GM12878 (cell line): ENCODE results near the gene KRTAP10-1. TPM values are rescaled to one million over a fixed set of nuclear protein-coding genes. Genes with fewer than 3 reads are reported as not detected.

Experiments
- ATAC-seq: fragments of 200-7000 bp; cut with Tn5 transposase; 3 replicates; pipeline ENCODE4 v1.9.1; 2020; ENCODE audit warnings: mild to moderate bottlenecking, moderate library complexity
- Bru-seq: library from RNA; stranded (reverse); fragments of 400-500 nt; gene quantifications from one replicate; lab custom pipeline; 2021; lab: Mats Ljungman, UMichigan
- BruChase-seq, 2 experiments: library from RNA; stranded (reverse); fragments of 400-500 nt; gene quantifications; one replicate each; lab custom pipeline; 2021; lab: Mats Ljungman, UMichigan
- BruUV-seq: library from RNA; stranded (reverse); fragments of 400-500 nt; replicated peaks from 2 replicates; lab custom pipeline; 2021; lab: Mats Ljungman, UMichigan
- CTCF ChIA-PET: fragments of 300-600 bp; sonication (Branson Sonifier 250); formaldehyde crosslinking; extraction: SDS; loops from one replicate; lab custom pipeline; 2021; ENCODE audit warnings: inconsistent platforms; lab: Yijun Ruan, JAX
- POLR2A ChIA-PET: fragments of 350-600 bp; formaldehyde crosslinking; extraction: SDS; loops from one replicate; lab custom pipeline; 2021; ENCODE audit warnings: inconsistent platforms; lab: Charles Lee
- RAD21 ChIA-PET: fragments of 300-600 bp; sonication (Branson Sonifier 250); formaldehyde crosslinking; loops from one replicate; lab custom pipeline; 2023; ENCODE audit warnings: antibody characterized with exemption; ENCODE audit not compliant: unreplicated experiment; lab: Charles Lee
- SMC1A ChIA-PET: fragments of 300-600 bp; sonication (Branson Sonifier 250); formaldehyde crosslinking; loops from one replicate; lab custom pipeline; 2023; ENCODE audit not compliant: unreplicated experiment, uncharacterized antibody; lab: Charles Lee
- DNase-seq: peaks from one replicate; pipeline ENCODE4 v3.0.0-alpha.2; 2011; ENCODE audit warnings: low read depth, low spot score
- FAIRE-seq: peaks from 3 replicates; lab custom pipeline; 2011; peaks lifted over from hg19 to GRCh38; lab: Jason Lieb, UNC
- H2AFZ ChIP-seq: 2 replicates; pipeline ENCODE4 v1.6.0; 2011; ENCODE audit warnings: low read depth, low read length, control low read depth; ENCODE audit not compliant: control insufficient read depth
- H3K27ac ChIP-seq: 2 replicates; pipeline ENCODE4 v1.5.1; 2011; ENCODE audit warnings: control low read depth; ENCODE audit not compliant: control insufficient read depth, insufficient read depth
- H3K27me3 ChIP-seq, 2 experiments: replicated peaks in 1 of 2; 2 replicates each; pipeline versions ENCODE4 v1.6.0 to v1.6.1; 2011; ENCODE audit warnings: low read length in 1 of 2; ENCODE audit not compliant: control insufficient read depth in 2 of 2, insufficient read depth in 2 of 2
- H3K36me3 ChIP-seq, 2 experiments: 2 replicates each; pipeline ENCODE4 v1.5.1; 2011; ENCODE audit warnings: low read length in 1 of 2; ENCODE audit not compliant: control insufficient read depth in 2 of 2, insufficient read depth in 2 of 2
- H3K4me1 ChIP-seq: 2 replicates; pipeline ENCODE4 v1.6.1; 2011; ENCODE audit warnings: mild to moderate bottlenecking, low read length, moderate library complexity, mixed read lengths; ENCODE audit not compliant: control insufficient read depth, insufficient read depth
- H3K4me2 ChIP-seq: 2 replicates; pipeline ENCODE4 v1.6.0; 2011; ENCODE audit warnings: control low read depth; ENCODE audit not compliant: control insufficient read depth, insufficient read depth
- H3K4me3 ChIP-seq: fragments of 200-600 bp; sonication (generic); 2 replicates; pipeline ENCODE4 v1.5.1; 2016
- H3K79me2 ChIP-seq: 2 replicates; pipeline ENCODE4 v1.6.0; 2011; ENCODE audit warnings: low read length; ENCODE audit not compliant: control insufficient read depth, insufficient read depth
- H3K9ac ChIP-seq: 2 replicates; pipeline ENCODE4 v1.8.0; 2011; ENCODE audit warnings: low read length, control low read depth, mixed read lengths; ENCODE audit not compliant: control insufficient read depth, insufficient read depth
- H3K9me3 ChIP-seq: replicated peaks from 3 replicates; pipeline ENCODE4 v1.5.1; 2011; ENCODE audit warnings: mild to moderate bottlenecking, low read length; ENCODE audit not compliant: control insufficient read depth, insufficient read depth
- H4K20me1 ChIP-seq: 2 replicates; pipeline ENCODE4 v1.6.0; 2011; ENCODE audit not compliant: control insufficient read depth, insufficient read depth
- ATF2 ChIP-seq: IDR thresholded peaks from 2 replicates; pipeline ENCODE4 v1.6.1; 2012; ENCODE audit warnings: low read length, inconsistent platforms
- CEBPZ ChIP-seq: fragments of 150-350 bp; IDR thresholded peaks from 2 replicates; pipeline ENCODE4 v1.6.1; 2016; ENCODE audit warnings: low read depth, low read length
- CHD4 ChIP-seq: fragments of 200-600 bp; sonication (generic); IDR thresholded peaks from 2 replicates; pipeline ENCODE4 v1.6.1; 2016; ENCODE audit warnings: mild to moderate bottlenecking
- CREB1 ChIP-seq: IDR thresholded peaks from 2 replicates; pipeline ENCODE4 v1.6.1; 2012; ENCODE audit warnings: low read depth, mild to moderate bottlenecking, inconsistent platforms
- EZH2 ChIP-seq: IDR thresholded peaks from 2 replicates; pipeline ENCODE4 v1.6.1; 2012; ENCODE audit warnings: low read depth, mild to moderate bottlenecking, control low read depth, inconsistent platforms, low read length, borderline replicate concordance; ENCODE audit not compliant: control insufficient read depth
- HCFC1 ChIP-seq: fragments of 150-350 bp; IDR thresholded peaks from 2 replicates; pipeline ENCODE4 v1.6.1; 2014; ENCODE audit warnings: low read length
- JUND ChIP-seq: IDR thresholded peaks from 2 replicates; pipeline ENCODE4 v1.6.1; 2012; ENCODE audit warnings: low read depth, mild to moderate bottlenecking, low read length, improper control_type of control experiment, moderate library complexity
- MEF2B ChIP-seq: fragments of 450-650 bp; IDR thresholded peaks from 2 replicates; pipeline ENCODE4 v1.6.1; 2018; ENCODE audit warnings: mild to moderate bottlenecking, moderate library complexity; ENCODE audit not compliant: partially characterized antibody, poor library complexity, severe bottlenecking
- NBN ChIP-seq: fragments of 450-650 bp; IDR thresholded peaks from 2 replicates; pipeline ENCODE4 v1.6.1; 2016
- PRDM15 ChIP-seq: fragments of 450-650 bp; formaldehyde crosslinking; IDR thresholded peaks from 2 replicates; pipeline ENCODE4 v1.4.0; 2020; ENCODE audit warnings: mild to moderate bottlenecking, moderate library complexity
- RCOR1 ChIP-seq: conservative IDR thresholded peaks from 2 replicates; pipeline ENCODE4 v1.6.1; 2012; ENCODE audit warnings: low read depth, low read length, improper control_type of control experiment
- ZNF217 ChIP-seq: fragments of 450-650 bp; IDR thresholded peaks from 2 replicates; pipeline ENCODE4 v1.6.1; 2017; ENCODE audit warnings: antibody characterized with exemption, mild to moderate bottlenecking
- ZNF622 ChIP-seq: fragments of 450-650 bp; IDR thresholded peaks from 2 replicates; pipeline ENCODE4 v1.6.1; 2017; ENCODE audit warnings: mild to moderate bottlenecking, inconsistent platforms
- WGBS: methylation state at CpG from one replicate; pipeline ENCODE4 v1.1.6; 2016; ENCODE audit warnings: low lambda C conversion rate; ENCODE audit not compliant: insufficient replicate concordance, insufficient coverage; ENCODE audit errors: missing lambda C conversion rate; 5-methylcytosine and 5-hydroxymethylcytosine counted together
- in situ Hi-C: fragments of 300-500 bp; cut with MboI; formaldehyde crosslinking; loops from 9 replicates; pipeline ENCODE4 v1.14.3; 2018; ENCODE audit warnings: mixed read lengths
- intact Hi-C: fragments of 100-400 bp; cut with micrococcal nuclease; formaldehyde crosslinking; loops from one replicate; pipeline ENCODE4 v1.14.2; 2022; ENCODE audit not compliant: unreplicated experiment
- long read RNA-seq, 2 experiments: library from polyadenylated mRNA; unstranded; transcript quantifications; one replicate each; pipeline ENCODE4 v2.0.0, GENCODE V29; 2019 to 2020
- polyA minus RNA-seq, 3 experiments: library from RNA; depleted of rRNA, polyadenylated mRNA; stranded (reverse); fragments of >200 nt; gene quantifications; 2 replicates each; pipeline ENCODE4 v1.2.3, GENCODE V29; 2011
- polyA plus RNA-seq, 11 experiments: library from polyadenylated mRNA; depleted of rRNA in 4 of 11; unstranded in 6 of 11; stranded (reverse) in 5 of 11; fragments of >200 nt; fragmentation: Nextera tagmentation in 4 of 11; fragmentation: Illumina TruSeq in 1 of 11; extraction: Ambion mirVana in 4 of 11; extraction: Trizol in 1 of 11; gene quantifications; 1 replicate in 1 of 11; 2 replicates in 10 of 11; pipeline versions ENCODE4 v1.2.1 to v1.2.3, GENCODE V29; 2011 to 2016; ENCODE audit warnings: inconsistent platforms in 2 of 11, missing spikeins in 2 of 11, low read depth in 1 of 11
- total RNA-seq, 4 experiments: library from RNA; depleted of rRNA in 3 of 4; stranded (reverse); fragments of >200 nt in 3 of 4; fragmentation: Illumina TruSeq in 1 of 4; extraction: Trizol in 1 of 4; gene quantifications; 2 replicates each; pipeline versions ENCODE4 v1.2.1 to v1.2.3, GENCODE V29; 2013 to 2021

KRTAP10-1 gene
- total RNA-seq (2013; cell fraction: nucleolus; rRNA removed) = not detected in 2 replicates
- total RNA-seq (2014; rRNA removed) = not detected in 2 replicates
- not detected in 2 replicates for total RNA-seq (2014; rRNA removed; fragmentation: Illumina TruSeq; extraction: Trizol)
- total RNA-seq (2021) = not detected in 2 replicates
- polyA plus RNA-seq (2011; ENCODE audit: low read depth) = not detected
- polyA plus RNA-seq (2011; rRNA removed) = not detected in 2 replicates
- not detected in 2 replicates for polyA plus RNA-seq (2011; cell fraction: cytosol; rRNA removed)
- not detected in 2 replicates for polyA plus RNA-seq (2011; cell fraction: nucleus; rRNA removed)
- not detected in 2 replicates for polyA plus RNA-seq (2012)
- polyA plus RNA-seq (2014; fragmentation: Illumina TruSeq; extraction: Trizol) = not detected in 2 replicates
- not detected for polyA plus RNA-seq (2014; fragmentation: Nextera tagmentation; extraction: Ambion mirVana)
- polyA plus RNA-seq (2014; rRNA removed) = not detected in 2 replicates
- polyA plus RNA-seq (2016; fragmentation: Nextera tagmentation; extraction: Ambion mirVana) = not detected
- polyA minus RNA-seq (2011; rRNA and poly(A)+ RNA removed) = not detected in 2 replicates
- polyA minus RNA-seq (2011; cell fraction: cytosol; rRNA and poly(A)+ RNA removed) = not detected in 2 replicates
- not detected in 2 replicates for polyA minus RNA-seq (2011; cell fraction: nucleus; rRNA and poly(A)+ RNA removed)
- not detected for Bru-seq, nascent RNA
- BruChase-seq, experiment 1, labeled RNA remaining after a 6-hour chase = not detected
- BruChase-seq, experiment 2, labeled RNA remaining after a 2-hour chase = not detected
- long read RNA-seq, experiment 1 = 0 reads
- long read RNA-seq, experiment 2 = 0 reads

GRCh38 chr21:44539991-44540666, at the start of gene KRTAP10-1:
KRTAP10-1 (minus strand) TSS chr21:44540195; CDS start chr21:44540150, 45 bp downstream.
- no peaks in the 10 kb centered on the region for H3K36me3 ChIP-seq
- FAIRE-seq = no peak
- no peak for ATAC-seq
- ChIA-PET POLR2A (no interaction called here), RAD21 (no interaction called here), SMC1A (no interaction called here), CTCF (interaction anchor here (0.6 kb wide), 1 partner anchor 27 kb away, joined by 3 read pairs; no protein-coding TSS in a partner anchor)
- H3K9me3 ChIP-seq = no peaks in the 10 kb centered on the region; the same call in 2 of the 3 replicates
- no peaks in the 10 kb centered on the region for H3K27me3 ChIP-seq
- H3K27ac ChIP-seq = no peak within 1 kb of the TSS
- no peak within 1 kb of the TSS for H3K4me3 ChIP-seq
- in situ Hi-C loops (no loop called here), intact Hi-C loops (no loop called here)
- H3K79me2 ChIP-seq = no peaks in the 10 kb centered on the region
- no peaks in the 10 kb centered on the region for H3K4me1 ChIP-seq
- H4K20me1 ChIP-seq = no peaks in the 10 kb centered on the region
- no peak within 1 kb of the TSS for H3K4me2 ChIP-seq
- WGBS = 61% methylated on average over 21 of the region's 21 CpGs
- H2AFZ ChIP-seq = no peak within 1 kb of the TSS
- no peak within 1 kb of the TSS for H3K9ac ChIP-seq
- DNase-seq = no peak
- BruUV-seq = no TSS peak
- no peak for TF ChIP-seq PRDM15 (CRISPR knock-in tag)
- TF ChIP-seq ATF2 = no peak
- TF ChIP-seq ZNF217 = no peak
- TF ChIP-seq CHD4 = no peak
- no peak for TF ChIP-seq NBN
- TF ChIP-seq RCOR1 = no peak
- no peak for TF ChIP-seq MEF2B
- no peak for TF ChIP-seq CEBPZ
- TF ChIP-seq CREB1 = no peak
- no peak for TF ChIP-seq EZH2
- no peak for TF ChIP-seq HCFC1
- TF ChIP-seq JUND = no peak
- no peak for TF ChIP-seq ZNF622
